GM12864 (cell line): ENCODE results near the gene OR10A3.

Source experiments
- DNase-seq: peaks from one replicate; pipeline ENCODE4 v3.0.0-alpha.2; 2011; ENCODE audit warnings: low read depth
- H3K4me3 ChIP-seq: 2 replicates; pipeline ENCODE4 v1.5.1; 2011; ENCODE audit warnings: mild to moderate bottlenecking, low read depth, low read length, control low read depth
- CTCF ChIP-seq: IDR thresholded peaks from 2 replicates; pipeline ENCODE4 v1.5.1; 2011; ENCODE audit warnings: low read depth, mild to moderate bottlenecking, moderate library complexity, low read length, control low read depth, inconsistent platforms; ENCODE audit errors: missing control alignments

OR10A3 gene

GRCh38 chr11:7909585-7910285 is 31.8 kb downstream of the OR10A3 start:
- no peak for TF ChIP-seq CTCF
- no peak for DNase-seq
- H3K4me3 ChIP-seq: no peak overlapping the region

- no peak for DNase-seq
- TF ChIP-seq CTCF: no peak
- H3K4me3 ChIP-seq: no peak overlapping the region
These were observed 34.4 kb downstream of the OR10A3 start for GRCh38 chr11:7907121-7907520.

GRCh38 chr11:7906481-7906880 is 35.0 kb downstream of the OR10A3 start:
- DNase-seq: no peak
- no peak overlapping the region for H3K4me3 ChIP-seq
- TF ChIP-seq CTCF: no peak

- DNase-seq: no peak
- H3K4me3 ChIP-seq: no peak overlapping the region
- no peak for TF ChIP-seq CTCF
These were observed 35.5 kb downstream of the OR10A3 start for GRCh38 chr11:7905961-7906429.

- TF ChIP-seq CTCF: no peak
- no peak for DNase-seq
- H3K4me3 ChIP-seq: no peak overlapping the region
These were observed 36.0 kb downstream of the OR10A3 start for GRCh38 chr11:7905549-7905948.

- no peak overlapping the region for H3K4me3 ChIP-seq
- no peak for TF ChIP-seq CTCF
- no peak for DNase-seq
These were observed 36.6 kb downstream of the OR10A3 start for GRCh38 chr11:7904917-7905316.

- no peak for TF ChIP-seq CTCF
- H3K4me3 ChIP-seq: no peak overlapping the region
- DNase-seq: no peak
These were observed 37.6 kb downstream of the OR10A3 start for GRCh38 chr11:7903940-7904339.
